HepG2 (cell line): Measurements from ENCODE around the gene WDR37. TPM values are rescaled to one million over a fixed set of nuclear protein-coding genes. Genes with fewer than 3 reads are reported as not detected.

Experiments
- HNRNPK ChIP-seq: fragments of 200-400 bp; formaldehyde crosslinking; IDR thresholded peaks from 2 replicates; pipeline ENCODE4 v1.6.1; 2018; ENCODE audit warnings: low read length, low read depth, moderate library complexity, mild to moderate bottlenecking; ENCODE audit not compliant: poor library complexity, severe bottlenecking
- NFATC3 ChIP-seq: sonication (generic); formaldehyde crosslinking; IDR thresholded peaks from 2 replicates; pipeline ENCODE4 v1.5.1; 2020; ENCODE audit warnings: mild to moderate bottlenecking, missing genetic modification reagents
- NFYB ChIP-seq: sonication (generic); formaldehyde crosslinking; IDR thresholded peaks from 2 replicates; pipeline ENCODE4 v1.4.0; 2020; ENCODE audit warnings: missing genetic modification reagents
- PCBP1 ChIP-seq: fragments of 200-400 bp; formaldehyde crosslinking; IDR thresholded peaks from 2 replicates; pipeline ENCODE4 v1.6.1; 2017; ENCODE audit warnings: mild to moderate bottlenecking, low read depth, low read length, borderline replicate concordance
- RAD51 ChIP-seq: fragments of 450-650 bp; IDR thresholded peaks from 2 replicates; pipeline ENCODE4 v1.6.1; 2016; ENCODE audit warnings: borderline replicate concordance
- SNAI1 ChIP-seq: sonication (generic); formaldehyde crosslinking; IDR thresholded peaks from 2 replicates; pipeline ENCODE4 v1.5.0; 2020; ENCODE audit warnings: mild to moderate bottlenecking, missing genetic modification reagents, borderline replicate concordance
- ZFP90 ChIP-seq: sonication (generic); formaldehyde crosslinking; IDR thresholded peaks from 2 replicates; pipeline ENCODE4 v1.8.0; 2022; ENCODE audit warnings: missing genetic modification reagents, mild to moderate bottlenecking, inconsistent platforms, borderline replicate concordance
- ZFY ChIP-seq: sonication (generic); formaldehyde crosslinking; IDR thresholded peaks from 2 replicates; pipeline ENCODE4 v1.4.0; 2020; ENCODE audit warnings: missing genetic modification reagents
- ZNF225 ChIP-seq: sonication (generic); formaldehyde crosslinking; IDR thresholded peaks from 2 replicates; pipeline ENCODE4 v1.4.0; 2020; ENCODE audit warnings: mild to moderate bottlenecking, missing genetic modification reagents
- ZNF672 ChIP-seq: sonication (generic); formaldehyde crosslinking; IDR thresholded peaks from 2 replicates; pipeline ENCODE4 v1.8.1; 2022; ENCODE audit warnings: missing genetic modification reagents
- ZNF703 ChIP-seq: sonication (generic); formaldehyde crosslinking; IDR thresholded peaks from 2 replicates; pipeline ENCODE4 v1.5.1; 2020; ENCODE audit warnings: missing genetic modification reagents, mild to moderate bottlenecking, moderate library complexity, borderline replicate concordance
- polyA plus RNA-seq, 8 experiments: library from polyadenylated mRNA; depleted of rRNA in 3 of 8; stranded (reverse) in 7 of 8; unstranded in 1 of 8; fragments of >200 nt; fragmentation: Illumina TruSeq in 4 of 8; extraction: Trizol in 4 of 8; gene quantifications; 2 replicates each; pipeline versions ENCODE4 v1.2.1 to v1.2.3, GENCODE V29; 2011 to 2016; ENCODE audit warnings: low read depth in 4 of 8, missing spikeins in 1 of 8, mixed read lengths in 1 of 8; ENCODE audit not compliant: insufficient read depth in 1 of 8
- total RNA-seq, 5 experiments: library from RNA; depleted of rRNA; stranded (reverse); fragments of >200 nt; fragmentation: Illumina TruSeq; extraction: Trizol; gene quantifications; 2 replicates each; pipeline ENCODE4 v1.2.3, GENCODE V29; 2016; ENCODE audit warnings: low read depth in 1 of 5
- TF ChIP-seq, protein P1 (sequence below), 2 experiments: sonication (generic) in 1 of 2; formaldehyde crosslinking in 1 of 2; IDR thresholded peaks; 2 replicates each; pipeline versions ENCODE4 v1.4.0 to v1.6.1; 2016 to 2020; ENCODE audit warnings: borderline replicate concordance in 1 of 2, low read depth in 1 of 2, mild to moderate bottlenecking in 1 of 2, missing genetic modification reagents in 1 of 2
- TF ChIP-seq, protein P2 (sequence below): sonication (generic); IDR thresholded peaks from 2 replicates; pipeline ENCODE4 v1.6.1; 2016; ENCODE audit warnings: low read depth, borderline replicate concordance
- TF ChIP-seq, protein P3 (sequence below): sonication (generic); formaldehyde crosslinking; IDR thresholded peaks from 2 replicates; pipeline ENCODE4 v1.4.0; 2020; ENCODE audit warnings: missing genetic modification reagents
- TF ChIP-seq, protein P4 (sequence below): sonication (generic); formaldehyde crosslinking; IDR thresholded peaks from 2 replicates; pipeline ENCODE4 v1.8.1; 2022; ENCODE audit warnings: mild to moderate bottlenecking, missing genetic modification reagents

WDR37 gene
- total and polyA plus RNA-seq, 2 of the 13 experiments (the other 11 are each of a cell fraction or from before 2014, with no cell fraction given) = 5.9 to 7.5 TPM

DNA sequence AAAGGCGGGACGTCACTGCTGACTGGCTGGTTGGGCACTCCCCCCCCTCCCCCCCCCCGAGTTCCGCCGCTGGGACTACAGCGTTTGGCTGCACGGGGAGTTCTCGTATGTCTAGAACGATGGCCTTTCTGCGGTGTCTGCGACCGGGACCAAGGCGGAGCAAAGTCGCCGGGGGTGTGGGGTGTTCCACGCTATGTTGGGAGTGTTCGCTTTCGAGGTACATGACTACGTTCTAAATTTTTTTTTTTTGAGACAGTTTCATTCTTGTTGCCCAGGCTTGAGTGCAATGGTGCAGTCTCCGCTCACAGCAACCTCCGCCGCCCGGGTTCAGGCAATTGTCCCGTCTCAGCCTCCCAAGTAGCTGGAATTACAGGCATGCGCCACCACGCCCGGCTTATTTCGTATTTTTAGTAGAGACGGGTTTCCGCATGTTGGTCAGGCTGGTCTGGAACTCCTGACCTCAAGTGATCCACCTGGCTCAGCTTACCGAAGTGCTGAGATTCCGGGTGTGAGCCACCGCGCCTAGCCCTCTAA, 6.7 kb upstream of the WDR37 start (continued):
- TF ChIP-seq ZNF703 (CRISPR knock-in tag) (no peak), ZFY (CRISPR knock-in tag) (no peak), HNRNPK (no peak), ZFP90 (CRISPR knock-in tag) (no peak), NFATC3 (CRISPR knock-in tag) (no peak), PCBP1 (no peak), SNAI1 (CRISPR knock-in tag) (no peak), ZNF225 (CRISPR knock-in tag) (no peak), ZNF672 (CRISPR knock-in tag) (no peak), RAD51 (no peak), NFYB (CRISPR knock-in tag) (no peak)
- TF ChIP-seq, protein P1, sequence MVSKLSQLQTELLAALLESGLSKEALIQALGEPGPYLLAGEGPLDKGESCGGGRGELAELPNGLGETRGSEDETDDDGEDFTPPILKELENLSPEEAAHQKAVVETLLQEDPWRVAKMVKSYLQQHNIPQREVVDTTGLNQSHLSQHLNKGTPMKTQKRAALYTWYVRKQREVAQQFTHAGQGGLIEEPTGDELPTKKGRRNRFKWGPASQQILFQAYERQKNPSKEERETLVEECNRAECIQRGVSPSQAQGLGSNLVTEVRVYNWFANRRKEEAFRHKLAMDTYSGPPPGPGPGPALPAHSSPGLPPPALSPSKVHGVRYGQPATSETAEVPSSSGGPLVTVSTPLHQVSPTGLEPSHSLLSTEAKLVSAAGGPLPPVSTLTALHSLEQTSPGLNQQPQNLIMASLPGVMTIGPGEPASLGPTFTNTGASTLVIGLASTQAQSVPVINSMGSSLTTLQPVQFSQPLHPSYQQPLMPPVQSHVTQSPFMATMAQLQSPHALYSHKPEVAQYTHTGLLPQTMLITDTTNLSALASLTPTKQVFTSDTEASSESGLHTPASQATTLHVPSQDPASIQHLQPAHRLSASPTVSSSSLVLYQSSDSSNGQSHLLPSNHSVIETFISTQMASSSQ (IDR thresholded peaks at IDR 0.05; ENCODE audit: low read depth) = no peak
- TF ChIP-seq, protein P1 (CRISPR knock-in tag; IDR thresholded peaks at IDR 0.05; ENCODE audit: borderline replicate concordance) = no peak
- TF ChIP-seq, protein P2, sequence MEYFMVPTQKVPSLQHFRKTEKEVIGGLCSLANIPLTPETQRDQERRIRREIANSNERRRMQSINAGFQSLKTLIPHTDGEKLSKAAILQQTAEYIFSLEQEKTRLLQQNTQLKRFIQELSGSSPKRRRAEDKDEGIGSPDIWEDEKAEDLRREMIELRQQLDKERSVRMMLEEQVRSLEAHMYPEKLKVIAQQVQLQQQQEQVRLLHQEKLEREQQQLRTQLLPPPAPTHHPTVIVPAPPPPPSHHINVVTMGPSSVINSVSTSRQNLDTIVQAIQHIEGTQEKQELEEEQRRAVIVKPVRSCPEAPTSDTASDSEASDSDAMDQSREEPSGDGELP = no peak
- TF ChIP-seq, protein P3, sequence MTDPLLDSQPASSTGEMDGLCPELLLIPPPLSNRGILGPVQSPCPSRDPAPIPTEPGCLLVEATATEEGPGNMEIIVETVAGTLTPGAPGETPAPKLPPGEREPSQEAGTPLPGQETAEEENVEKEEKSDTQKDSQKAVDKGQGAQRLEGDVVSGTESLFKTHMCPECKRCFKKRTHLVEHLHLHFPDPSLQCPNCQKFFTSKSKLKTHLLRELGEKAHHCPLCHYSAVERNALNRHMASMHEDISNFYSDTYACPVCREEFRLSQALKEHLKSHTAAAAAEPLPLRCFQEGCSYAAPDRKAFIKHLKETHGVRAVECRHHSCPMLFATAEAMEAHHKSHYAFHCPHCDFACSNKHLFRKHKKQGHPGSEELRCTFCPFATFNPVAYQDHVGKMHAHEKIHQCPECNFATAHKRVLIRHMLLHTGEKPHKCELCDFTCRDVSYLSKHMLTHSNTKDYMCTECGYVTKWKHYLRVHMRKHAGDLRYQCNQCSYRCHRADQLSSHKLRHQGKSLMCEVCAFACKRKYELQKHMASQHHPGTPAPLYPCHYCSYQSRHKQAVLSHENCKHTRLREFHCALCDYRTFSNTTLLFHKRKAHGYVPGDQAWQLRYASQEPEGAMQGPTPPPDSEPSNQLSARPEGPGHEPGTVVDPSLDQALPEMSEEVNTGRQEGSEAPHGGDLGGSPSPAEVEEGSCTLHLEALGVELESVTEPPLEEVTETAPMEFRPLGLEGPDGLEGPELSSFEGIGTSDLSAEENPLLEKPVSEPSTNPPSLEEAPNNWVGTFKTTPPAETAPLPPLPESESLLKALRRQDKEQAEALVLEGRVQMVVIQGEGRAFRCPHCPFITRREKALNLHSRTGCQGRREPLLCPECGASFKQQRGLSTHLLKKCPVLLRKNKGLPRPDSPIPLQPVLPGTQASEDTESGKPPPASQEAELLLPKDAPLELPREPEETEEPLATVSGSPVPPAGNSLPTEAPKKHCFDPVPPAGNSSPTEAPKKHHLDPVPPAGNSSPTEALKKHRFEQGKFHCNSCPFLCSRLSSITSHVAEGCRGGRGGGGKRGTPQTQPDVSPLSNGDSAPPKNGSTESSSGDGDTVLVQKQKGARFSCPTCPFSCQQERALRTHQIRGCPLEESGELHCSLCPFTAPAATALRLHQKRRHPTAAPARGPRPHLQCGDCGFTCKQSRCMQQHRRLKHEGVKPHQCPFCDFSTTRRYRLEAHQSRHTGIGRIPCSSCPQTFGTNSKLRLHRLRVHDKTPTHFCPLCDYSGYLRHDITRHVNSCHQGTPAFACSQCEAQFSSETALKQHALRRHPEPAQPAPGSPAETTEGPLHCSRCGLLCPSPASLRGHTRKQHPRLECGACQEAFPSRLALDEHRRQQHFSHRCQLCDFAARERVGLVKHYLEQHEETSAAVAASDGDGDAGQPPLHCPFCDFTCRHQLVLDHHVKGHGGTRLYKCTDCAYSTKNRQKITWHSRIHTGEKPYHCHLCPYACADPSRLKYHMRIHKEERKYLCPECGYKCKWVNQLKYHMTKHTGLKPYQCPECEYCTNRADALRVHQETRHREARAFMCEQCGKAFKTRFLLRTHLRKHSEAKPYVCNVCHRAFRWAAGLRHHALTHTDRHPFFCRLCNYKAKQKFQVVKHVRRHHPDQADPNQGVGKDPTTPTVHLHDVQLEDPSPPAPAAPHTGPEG (CRISPR knock-in tag) = no peak
- TF ChIP-seq, protein P4, sequence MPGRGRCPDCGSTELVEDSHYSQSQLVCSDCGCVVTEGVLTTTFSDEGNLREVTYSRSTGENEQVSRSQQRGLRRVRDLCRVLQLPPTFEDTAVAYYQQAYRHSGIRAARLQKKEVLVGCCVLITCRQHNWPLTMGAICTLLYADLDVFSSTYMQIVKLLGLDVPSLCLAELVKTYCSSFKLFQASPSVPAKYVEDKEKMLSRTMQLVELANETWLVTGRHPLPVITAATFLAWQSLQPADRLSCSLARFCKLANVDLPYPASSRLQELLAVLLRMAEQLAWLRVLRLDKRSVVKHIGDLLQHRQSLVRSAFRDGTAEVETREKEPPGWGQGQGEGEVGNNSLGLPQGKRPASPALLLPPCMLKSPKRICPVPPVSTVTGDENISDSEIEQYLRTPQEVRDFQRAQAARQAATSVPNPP (CRISPR knock-in tag) = no peak
